Fibroblast of skin of right quadriceps (primary cell): ENCODE results near the gene RERG.

Experiments
- DNase-seq: peaks from one replicate; pipeline ENCODE4 v3.0.0-alpha.2; 2013

Gene RERG

DNA sequence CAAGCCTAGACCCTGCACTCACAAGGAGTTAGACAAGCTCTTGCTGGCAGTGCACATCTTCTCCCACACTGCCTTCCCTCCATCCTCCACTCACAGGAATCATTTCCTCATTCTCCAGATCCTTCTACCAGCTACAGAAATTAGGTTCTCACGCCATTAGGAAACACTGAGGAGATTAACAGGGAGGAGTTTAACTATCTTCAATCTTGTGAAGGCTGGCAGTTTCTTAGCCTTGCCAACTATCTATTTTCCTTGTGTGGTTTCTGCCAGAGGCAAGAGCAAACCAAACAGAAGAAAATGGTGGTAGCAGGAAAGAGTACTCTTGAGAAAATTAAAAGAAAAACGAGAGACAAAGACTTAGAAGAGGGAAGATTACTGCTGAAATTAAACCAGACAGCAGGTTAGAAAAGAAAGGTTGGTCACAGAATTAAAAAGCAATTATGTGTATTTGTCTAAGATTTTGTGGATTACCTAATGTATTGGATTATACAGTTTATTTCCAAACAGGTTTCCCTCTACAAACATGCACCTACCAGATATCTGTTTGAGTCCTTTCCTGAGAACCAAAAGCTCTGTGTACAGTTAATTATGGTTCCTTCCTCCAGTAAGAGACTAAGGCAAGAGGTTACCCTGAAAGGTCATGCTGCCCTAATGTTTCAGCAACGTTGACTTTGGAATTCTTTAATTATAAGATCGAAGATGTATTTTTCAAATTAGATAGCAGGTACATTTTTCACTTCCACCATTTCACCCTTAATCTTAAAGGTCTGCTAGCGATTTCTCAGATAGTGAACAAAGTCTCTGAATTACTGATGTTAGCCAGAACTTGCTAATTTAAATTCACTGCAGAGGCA, 5.0 kb downstream of the RERG start:
- no peak for DNase-seq

DNA sequence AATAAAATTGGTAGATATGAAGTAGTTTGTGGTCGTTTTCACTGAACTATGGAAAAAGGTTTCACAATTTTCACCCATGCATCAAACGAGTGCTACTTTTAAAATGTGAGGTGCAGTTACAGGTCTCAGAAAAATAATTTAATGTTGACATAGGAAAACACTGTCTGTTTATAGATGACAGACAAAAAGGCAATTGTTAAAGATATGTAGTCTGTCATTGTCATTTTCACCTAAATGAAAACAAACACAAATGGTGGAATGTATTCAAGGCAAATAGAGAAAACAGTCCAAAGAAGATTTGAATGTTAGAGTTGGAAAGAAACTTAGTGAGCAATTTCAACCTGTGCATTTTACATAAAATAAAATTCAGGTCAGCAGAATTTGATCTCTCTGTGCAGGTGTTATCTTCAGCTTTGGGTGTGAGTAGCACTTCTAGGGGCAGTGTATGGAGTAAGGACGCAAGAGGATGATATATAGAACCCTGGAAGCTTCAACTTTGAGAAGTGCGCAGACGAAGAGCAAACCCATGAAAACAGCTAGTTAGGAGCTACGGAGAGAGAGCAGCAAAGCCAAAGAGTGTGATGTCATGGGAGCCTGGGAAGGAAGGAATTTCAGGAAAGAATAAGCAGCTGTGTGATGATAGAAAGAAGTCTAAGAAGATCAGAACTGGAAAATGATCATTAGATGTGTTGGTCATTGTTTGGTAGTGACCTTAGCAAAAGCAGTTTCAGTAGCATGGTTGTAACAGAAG, 6.2 kb downstream of the RERG start:
- no peak for DNase-seq

DNA sequence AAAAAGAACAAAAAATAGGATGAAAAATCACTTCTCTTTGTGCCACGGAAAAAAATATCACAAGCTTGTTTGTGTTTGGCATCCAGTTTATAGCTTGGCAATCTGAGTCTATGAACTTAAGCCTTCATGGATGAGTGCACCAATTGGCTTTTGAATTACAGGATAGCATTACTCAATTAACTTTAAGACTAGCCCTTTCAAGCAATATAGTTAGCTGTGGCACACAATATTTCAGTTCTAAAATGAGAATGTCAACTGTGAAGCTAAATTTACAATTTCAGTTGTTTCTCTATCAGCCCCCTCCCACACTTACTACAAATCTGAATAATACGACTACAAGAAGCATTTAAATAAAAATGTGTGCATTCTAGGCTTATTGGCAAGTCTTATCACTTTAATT, 8.3 kb downstream of the RERG start:
- DNase-seq: no peak

DNA sequence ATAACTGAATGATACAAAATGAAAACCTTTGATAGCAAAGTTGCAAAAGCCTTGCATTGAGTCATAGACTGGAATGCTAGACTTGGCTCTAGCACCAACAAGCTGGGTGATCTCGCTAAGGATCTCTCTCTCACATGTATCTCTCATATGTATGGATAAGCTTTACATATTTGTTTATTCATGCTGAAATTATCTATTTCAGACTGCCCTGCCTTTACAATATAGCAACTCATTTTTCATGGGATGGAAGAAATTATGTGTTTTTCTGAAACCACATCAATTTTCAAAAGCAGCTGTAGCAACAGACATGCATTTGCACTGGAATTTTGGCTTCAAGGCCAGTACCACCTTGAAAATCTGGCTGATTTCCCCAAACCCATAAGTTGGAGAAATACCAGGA, 11.4 kb downstream of the RERG start:
- peak; percentile 77 for DNase-seq

DNA sequence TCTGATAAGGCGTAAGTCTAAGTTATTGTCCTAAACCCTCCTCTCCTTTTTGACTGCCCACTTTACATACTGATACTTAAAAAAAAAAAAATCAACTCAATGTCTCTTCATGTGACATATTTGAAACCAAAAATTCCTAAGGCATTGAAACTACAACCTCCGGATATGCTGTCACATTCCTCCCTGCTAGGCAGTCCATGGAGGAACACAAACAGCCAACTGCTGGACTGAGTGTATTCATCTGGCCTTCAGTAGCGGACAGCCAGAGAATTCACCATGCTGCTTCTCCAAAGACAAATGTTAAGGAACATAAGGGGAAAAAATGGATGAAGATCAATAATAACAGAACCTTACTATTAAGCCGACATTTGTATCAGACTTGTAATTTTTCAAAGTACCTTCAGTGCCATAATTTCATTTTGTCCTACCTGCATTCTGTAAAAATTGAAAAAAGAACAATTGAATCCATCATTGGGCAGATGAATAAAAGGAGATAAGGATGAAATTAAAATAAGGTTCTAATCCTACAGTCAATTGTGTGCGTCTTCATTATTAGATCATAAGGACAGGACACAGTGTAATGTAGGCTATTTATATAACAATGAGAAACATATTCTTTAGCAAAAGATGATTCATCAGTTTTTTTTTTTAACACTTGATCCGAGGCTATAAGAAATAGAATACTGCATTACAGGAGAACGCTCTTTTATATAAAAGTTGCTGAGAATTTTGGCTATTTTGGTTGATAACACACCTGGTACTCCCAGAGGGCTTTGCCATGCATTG, 12.2 kb downstream of the RERG start:
- peak; percentile 18 for DNase-seq

DNA sequence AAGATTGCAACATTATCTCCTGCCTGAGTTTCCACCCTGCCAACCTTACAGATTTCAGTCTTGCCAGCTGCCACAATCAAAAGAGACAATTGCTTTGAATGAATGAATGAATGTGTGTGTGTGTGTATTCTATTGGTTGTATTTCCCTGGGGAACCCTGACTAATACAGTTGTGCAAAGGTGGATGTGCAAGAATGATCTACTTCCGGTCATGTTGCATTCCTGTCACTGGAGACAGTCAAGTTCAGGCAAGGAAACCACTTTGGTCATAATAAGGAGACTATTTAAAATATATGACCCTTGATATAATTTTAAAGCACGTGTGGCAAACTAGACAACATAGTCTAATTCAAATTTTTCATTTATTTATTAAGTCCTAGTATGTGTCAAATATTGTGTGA, 13.1 kb downstream of the RERG start:
- peak; percentile 35 for DNase-seq

DNA sequence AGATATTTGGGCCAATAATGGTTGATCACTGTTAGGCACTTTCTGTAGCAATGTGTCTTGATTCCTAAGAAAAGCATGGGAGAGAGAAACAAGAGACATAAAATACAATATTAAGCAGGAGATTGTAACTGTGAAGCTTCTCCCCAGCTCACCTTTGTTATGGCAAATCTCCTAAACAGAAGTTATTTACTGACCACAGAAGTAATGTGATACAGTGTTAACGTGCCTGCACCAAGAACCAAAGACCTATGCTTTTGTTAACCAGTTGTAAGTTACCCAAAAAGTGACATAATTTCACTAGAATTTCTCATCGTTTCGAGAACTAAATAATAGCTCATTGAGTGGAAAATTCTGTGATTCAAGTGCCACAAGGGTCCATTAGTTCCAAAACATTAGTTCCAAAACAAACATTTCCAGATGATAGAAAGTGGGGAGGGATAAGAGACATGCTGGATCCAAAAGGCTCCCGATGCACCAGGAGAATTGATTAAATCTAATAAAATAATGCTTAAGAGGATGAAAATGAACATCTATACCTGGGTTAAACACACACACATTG, 14.3 kb downstream of the RERG start:
- DNase-seq: no peak

DNA sequence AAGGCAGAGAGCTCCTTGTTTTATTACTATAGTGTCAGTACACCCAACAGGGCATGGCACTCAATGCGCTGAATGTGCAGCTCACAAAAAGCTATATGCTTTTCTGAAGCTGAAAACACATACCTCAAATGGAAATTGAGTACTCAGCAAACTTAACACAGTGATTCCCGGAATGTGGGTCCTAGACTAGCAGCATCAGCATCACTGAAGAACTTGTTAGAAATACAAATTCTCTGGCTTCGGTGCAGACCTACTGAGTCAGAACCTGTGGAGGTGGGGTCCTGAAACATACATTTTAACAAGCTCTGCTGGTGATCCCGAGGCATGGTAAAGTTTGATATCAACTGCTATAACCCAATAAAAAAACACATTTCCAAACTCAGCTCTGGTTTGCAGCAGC, 14.9 kb downstream of the RERG start:
- DNase-seq: no peak

DNA sequence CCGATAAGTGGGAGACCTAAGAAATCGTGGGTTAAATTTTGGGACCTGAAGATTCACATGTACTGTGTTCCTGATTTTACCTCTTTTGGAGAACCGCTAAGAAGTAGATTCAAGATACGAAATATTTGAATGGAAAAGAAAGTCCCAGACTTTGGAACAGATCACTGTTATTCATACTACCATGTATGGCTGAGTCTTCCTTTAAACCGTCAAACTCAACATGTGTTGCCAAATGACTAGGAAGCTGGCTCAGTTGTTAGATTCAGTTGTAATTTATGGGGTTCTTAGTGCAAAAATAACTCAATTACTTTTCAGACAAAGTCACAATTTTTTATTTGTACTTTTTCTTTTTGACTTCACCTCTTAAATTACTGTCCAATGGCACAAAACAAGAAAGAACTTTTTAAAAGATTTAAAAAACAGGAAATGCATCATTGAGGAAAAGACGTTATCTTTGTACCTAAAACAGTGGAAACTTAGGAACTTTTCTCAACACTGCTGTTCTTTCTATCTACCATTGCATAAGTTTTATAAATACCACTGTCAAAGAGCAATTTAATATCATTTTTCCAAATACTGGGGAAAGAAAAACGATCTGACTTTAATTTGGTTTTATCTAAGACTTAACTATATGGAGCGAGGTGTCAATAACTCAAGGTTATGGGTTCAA, 15.7 kb downstream of the RERG start:
- no peak for DNase-seq

DNA sequence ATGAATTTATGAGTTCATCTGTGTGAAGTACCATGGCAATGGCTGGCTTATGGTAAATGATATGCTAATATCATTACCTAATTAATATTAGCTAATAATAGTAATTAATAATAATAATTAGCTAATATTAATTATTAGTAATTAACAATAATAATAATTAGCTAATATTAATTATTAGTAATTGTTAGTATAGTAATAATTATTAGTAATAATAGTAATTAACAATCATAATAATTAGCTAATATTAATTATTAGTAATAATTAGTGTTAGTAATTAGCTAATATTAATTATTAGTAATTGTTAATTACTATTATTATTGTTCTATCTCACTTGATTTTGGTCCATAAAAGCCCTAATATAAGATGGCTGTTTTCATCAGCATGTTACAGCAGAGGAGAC, 19.8 kb downstream of the RERG start:
- no peak for DNase-seq

DNA sequence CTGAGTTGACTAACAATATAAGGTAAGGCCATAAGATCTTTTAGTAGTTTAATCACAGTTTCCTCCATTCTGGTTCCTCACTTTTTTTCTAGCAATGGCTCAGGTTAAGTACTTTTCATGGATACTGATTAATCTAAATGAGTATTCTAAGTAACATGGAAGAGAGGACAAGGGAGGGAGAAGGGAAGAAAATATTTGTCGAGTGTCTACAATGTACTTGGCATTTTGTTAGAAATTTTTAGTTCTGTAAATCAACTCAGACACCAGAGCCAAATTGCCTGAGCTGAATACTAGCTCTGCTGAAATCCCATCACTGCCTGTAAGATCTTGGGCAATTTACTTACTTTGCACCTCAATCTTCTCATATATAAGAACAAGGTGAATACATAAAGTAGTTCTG, 20.2 kb downstream of the RERG start:
- no peak for DNase-seq

DNA sequence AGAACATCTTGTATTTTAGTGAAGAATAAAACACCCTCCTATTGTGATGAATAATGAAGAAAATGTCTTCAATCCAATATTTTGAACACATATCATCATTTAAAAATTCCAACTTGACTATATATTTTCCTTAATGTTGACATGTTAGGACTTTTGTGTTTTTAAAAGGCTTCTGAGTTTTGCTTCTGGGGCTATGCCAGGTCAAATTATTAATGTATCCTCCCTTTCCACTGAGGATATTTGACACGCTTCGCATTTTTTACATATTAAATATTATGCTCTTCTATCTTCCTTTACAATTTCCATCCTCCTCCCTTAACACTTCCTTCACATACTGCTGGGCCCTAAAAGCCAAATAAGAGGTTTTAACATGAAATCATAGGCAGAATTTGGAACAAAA, 20.6 kb downstream of the RERG start:
- DNase-seq: peak; percentile 32

DNA sequence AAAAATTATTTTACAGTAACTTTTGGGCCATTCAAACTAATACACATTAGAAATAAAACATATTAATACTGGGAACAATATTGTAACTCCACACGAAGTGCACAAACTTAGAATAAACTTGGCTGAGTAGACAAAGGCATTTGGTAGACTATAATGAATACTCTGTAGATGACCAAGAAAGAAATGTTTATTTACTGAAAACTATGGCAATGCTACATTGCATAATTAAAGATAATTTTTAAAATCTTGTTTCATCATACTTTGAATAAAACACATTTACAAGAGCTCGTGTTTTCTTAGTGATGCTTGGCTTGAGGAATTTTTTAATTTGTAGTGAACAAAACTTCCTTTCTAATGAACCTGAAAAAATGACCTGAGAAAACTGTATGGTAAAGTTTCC, 21.3 kb downstream of the RERG start:
- no peak for DNase-seq

DNA sequence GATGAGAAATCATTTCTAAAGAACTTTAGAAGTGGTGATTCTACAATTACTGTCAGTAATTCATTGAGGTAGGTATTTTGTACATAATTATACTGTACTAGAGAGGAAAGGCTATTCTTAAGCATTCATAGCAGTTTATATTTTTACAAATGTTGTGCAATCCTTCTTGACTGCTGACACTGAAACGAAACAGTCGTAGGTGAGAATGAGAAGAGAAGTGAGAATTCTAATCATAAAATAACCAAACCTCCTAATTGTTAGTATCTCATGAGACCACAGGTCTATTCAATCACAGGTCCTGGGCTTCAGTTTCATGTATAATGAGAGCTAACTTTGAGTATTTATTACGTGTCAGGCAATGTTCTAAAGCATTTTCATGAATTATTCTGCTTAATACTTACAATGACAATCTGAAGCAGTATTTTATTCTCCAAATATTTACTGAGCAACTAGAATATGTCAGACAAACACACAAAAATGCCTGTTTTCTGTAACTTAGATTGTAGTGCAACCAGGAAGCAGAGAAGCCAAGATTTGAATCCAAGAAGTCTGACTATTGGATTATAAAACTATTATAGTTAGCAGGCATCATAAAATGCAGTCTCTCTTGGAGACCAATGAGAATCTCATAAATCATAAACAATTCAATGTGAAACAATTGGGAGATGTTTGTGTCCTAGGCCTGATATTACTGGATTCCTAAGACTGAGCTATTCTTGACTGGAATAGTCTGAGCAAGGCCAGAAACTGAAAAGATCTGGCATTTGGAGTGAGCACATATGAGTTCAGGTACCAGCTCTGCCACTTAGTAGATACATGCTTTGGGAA, 24.3 kb downstream of the RERG start:
- DNase-seq: no peak

DNA sequence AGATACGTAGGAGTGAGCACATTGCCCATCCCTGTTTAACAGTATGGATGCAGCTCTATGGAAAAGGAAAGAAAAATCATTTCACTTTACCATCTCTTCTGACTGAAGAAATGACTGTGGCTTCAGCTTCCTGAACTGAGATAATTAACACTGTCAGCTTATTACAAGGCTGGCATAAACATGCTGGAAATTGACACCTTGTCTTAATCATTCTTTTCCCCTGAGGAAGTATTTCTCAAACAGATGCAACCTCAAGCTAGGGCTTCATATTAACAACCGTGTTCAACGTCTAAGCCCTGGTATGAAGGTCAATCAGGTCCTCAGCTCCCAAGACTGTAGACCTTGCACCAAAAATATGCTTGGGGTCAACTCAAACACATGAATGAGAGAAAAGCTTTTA, 25.0 kb downstream of the RERG start:
- DNase-seq: no peak

DNA sequence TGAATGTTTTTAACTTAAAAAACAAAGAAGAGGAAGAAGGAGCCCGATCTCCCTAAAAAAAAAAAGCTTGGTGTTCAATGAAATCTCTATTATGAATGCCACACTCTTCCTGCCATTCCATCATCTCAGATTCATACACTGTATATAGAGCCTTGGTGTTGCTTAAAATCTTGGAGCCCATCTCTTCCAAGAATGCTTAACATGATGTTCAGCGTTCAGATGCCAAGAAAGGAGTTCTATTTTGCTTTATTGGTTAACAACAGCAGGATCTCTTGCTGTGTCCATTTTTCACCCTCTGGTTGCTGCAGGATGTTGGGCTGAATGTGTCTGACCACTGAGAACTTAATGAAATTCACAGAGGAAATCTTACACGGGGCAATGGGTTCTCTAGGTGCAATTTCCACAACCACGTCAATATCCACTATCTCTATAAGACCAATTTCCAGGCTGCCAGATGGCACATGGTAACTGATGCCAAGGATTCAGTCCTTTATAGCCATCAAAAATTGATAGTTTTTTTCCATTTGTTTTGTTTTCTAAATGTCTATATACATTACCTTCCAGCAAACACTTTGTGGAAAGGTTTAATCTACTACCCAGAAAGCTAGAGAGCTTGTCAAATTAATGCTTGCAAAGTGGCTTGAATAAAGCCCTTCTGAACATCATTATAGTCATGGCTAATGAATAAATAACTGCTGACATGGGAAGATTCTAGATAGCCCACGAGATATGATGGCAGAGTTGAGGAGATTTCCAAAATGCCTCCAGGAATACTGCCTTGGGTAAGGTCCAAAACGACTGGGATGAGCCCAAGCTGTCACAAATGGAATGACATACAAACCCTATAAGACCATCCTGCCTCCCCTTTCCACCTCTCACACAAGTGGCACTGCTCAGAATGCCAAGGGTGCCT, 26.5 kb downstream of the RERG start:
- DNase-seq: no peak

DNA sequence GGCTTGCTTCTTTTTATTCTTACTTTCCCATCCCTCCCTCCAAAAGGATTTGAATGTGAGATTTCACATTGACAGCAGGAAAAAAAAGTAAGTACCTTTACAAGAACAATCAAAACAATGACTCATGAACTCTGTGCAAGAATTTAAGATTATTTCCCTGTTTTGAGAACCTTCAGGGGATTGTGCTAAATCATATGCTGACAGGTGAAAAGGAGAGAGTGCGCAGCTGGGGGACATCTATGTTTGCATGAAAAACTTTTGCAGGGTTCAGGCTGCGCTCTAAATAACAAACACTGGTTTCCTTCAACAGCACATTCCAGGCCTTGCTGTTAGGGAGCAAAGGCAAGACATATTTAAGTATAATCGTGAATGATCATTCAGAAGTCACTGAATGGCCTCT, 27.3 kb downstream of the RERG start:
- no peak for DNase-seq

DNA sequence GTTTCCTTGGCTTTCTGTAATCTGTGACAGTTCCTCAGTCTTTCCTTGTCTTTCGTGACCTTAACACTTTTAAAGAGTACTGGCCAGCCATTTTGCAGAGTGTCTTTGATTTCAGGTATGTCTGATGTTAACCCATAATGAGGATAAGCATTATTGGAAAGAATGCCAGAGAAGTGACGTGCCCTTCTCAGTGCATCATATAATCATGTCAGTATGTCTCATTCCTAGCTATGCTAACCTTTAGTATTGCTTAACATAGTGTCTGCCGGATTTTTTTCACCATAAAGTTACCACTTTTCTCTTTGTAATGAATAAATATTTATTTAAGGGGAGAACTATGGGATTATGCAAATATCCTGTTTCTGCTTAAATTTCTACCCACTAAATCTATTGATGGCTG, 28.5 kb downstream of the RERG start:
- no peak for DNase-seq

DNA sequence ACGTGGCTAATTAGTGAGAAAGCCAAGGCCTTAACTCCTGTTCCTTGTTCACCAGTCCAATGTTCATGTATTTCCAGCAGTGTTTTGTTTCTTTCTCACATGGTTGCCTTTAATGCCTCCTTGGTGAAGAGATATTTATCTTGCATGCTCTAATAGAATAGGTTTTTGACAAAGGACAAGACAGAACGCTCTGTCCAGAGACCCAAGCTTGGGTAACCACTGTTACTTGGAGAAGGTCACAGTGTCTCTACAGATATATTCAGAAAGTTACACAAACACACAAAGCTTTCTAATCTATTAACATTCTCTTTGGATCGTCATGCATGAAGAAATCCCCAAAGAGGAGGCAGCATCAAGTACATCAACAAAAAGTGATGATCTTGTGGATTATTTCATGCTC, 33.1 kb downstream of the RERG start:
- DNase-seq: no peak

DNA sequence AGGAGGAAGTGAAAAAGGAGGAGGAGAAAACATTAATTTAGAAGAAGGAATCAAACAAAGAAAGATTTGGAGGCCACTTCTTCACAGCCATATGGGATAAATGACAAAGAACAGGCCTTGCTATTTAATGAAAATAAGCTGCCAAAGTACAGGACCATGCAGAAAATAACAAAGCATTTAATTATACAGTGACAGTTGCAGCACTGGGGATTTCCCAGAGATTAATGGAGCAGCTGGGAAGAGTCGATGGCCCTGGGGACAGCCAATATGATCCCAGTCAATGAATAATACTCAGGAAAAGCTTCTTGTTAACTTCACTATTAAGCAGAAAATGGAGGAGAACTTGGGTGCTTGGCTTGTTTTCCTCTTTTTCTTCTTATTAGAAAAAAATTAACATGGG, 34.6 kb downstream of the RERG start:
- no peak for DNase-seq

DNA sequence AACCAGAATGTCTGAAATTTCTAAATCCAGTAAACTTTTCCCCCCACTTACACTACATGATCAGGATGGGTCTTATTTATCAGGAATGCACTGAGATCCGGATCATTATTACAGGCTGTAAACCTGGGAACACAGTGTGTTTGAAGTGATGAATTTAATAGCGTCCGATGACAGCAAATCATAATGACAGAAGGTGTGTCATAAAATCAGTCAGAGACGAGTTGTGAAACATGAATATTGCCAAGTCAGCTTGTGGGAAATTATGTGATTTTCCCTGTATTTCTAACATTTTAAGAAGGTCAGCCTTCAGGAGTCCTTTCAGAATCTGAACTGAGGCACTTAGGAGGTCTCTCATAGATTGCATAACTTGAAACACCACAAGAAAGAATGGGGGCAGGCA, 36.7 kb downstream of the RERG start:
- DNase-seq: no peak
